PC-9 (cell line): ENCODE results near the gene ERVW-1. TPM values are rescaled to one million over a fixed set of nuclear protein-coding genes. Genes with fewer than 3 reads are reported as not detected.
A peak's percentile ranks its signal among the peaks of the same experiment; 100 is the strongest.

Experiments used
- BruUV-seq: library from RNA; stranded (reverse); fragments of 400-500 nt; replicated peaks from 2 replicates; lab custom pipeline; 2021; lab: Mats Ljungman, UMichigan
- CTCF ChIA-PET: fragments of 300-600 bp; sonication (Branson Sonifier 250); formaldehyde crosslinking; loops from one replicate; lab custom pipeline; 2022; ENCODE audit warnings: antibody characterized with exemption; lab: Charles Lee
- POLR2A ChIA-PET: fragments of 300-600 bp; sonication (Branson Sonifier 250); formaldehyde crosslinking; loops from one replicate; lab custom pipeline; 2022; ENCODE audit warnings: antibody characterized with exemption; ENCODE audit not compliant: unreplicated experiment; lab: Charles Lee
- DNase-seq, 2 experiments: peaks; one replicate each; pipeline versions ENCODE4 v3.0.0 to v3.0.0-alpha.2; 2015 to 2022; ENCODE audit warnings: mixed read lengths in 1 of 2
- H2AFZ ChIP-seq: fragments of 200-600 bp; sonication (generic); 2 replicates; pipeline ENCODE4 v1.8.1; 2017; ENCODE audit warnings: antibody characterized with exemption
- H3F3A ChIP-seq: fragments of 200-600 bp; sonication (generic); 2 replicates; pipeline ENCODE4 v1.8.1; 2017; ENCODE audit warnings: antibody characterized with exemption, mild to moderate bottlenecking, low read depth; ENCODE audit not compliant: insufficient read depth
- H3K27ac ChIP-seq: fragments of 200-600 bp; sonication (generic); 2 replicates; pipeline ENCODE4 v1.6.1; 2016; ENCODE audit warnings: mixed run types
- H3K27me3 ChIP-seq: fragments of 200-600 bp; sonication (generic); 2 replicates; pipeline ENCODE4 v1.6.1; 2016; ENCODE audit warnings: low read depth, mixed run types; ENCODE audit not compliant: insufficient read depth
- H3K36me3 ChIP-seq: fragments of 200-600 bp; sonication (generic); 2 replicates; pipeline ENCODE4 v1.6.1; 2016; ENCODE audit warnings: low read depth, mixed run types
- H3K4me1 ChIP-seq: fragments of 200-600 bp; sonication (generic); replicated peaks from 2 replicates; pipeline ENCODE4 v1.6.1; 2016; ENCODE audit warnings: mixed run types; ENCODE audit not compliant: insufficient read depth
- H3K4me2 ChIP-seq: fragments of 200-600 bp; sonication (generic); 2 replicates; pipeline ENCODE4 v1.6.1; 2017; ENCODE audit warnings: mixed run types
- H3K4me3 ChIP-seq: fragments of 200-600 bp; sonication (generic); 2 replicates; pipeline ENCODE4 v1.6.1; 2016; ENCODE audit warnings: mixed run types
- H3K79me2 ChIP-seq: fragments of 200-600 bp; sonication (generic); 2 replicates; pipeline ENCODE4 v1.6.1; 2017; ENCODE audit warnings: low read depth, mixed run types
- H3K9me2 ChIP-seq: fragments of 200-600 bp; sonication (generic); 2 replicates; pipeline ENCODE4 v1.8.1; 2017; ENCODE audit warnings: mild to moderate bottlenecking; ENCODE audit not compliant: insufficient read depth
- H3K9me3 ChIP-seq: fragments of 200-600 bp; sonication (generic); 2 replicates; pipeline ENCODE4 v1.8.1; 2016; ENCODE audit warnings: low read depth; ENCODE audit not compliant: insufficient read depth
- H4K20me1 ChIP-seq: fragments of 200-600 bp; sonication (generic); 2 replicates; pipeline ENCODE4 v1.8.1; 2017; ENCODE audit not compliant: insufficient read depth
- CTCF ChIP-seq: fragments of 200-600 bp; sonication (generic); conservative IDR thresholded peaks from 2 replicates; pipeline ENCODE4 v1.6.1; 2017; ENCODE audit warnings: mixed run types, antibody characterized with exemption, mild to moderate bottlenecking, moderate library complexity
- EZH2 ChIP-seq: fragments of 200-600 bp; sonication (generic); IDR thresholded peaks from 2 replicates; pipeline ENCODE4 v1.8.0; 2017; ENCODE audit warnings: antibody characterized with exemption, low read depth
- intact Hi-C: fragments of 100-400 bp; cut with micrococcal nuclease; formaldehyde crosslinking; loops from one replicate; pipeline ENCODE4 v1.10.0; 2022; ENCODE audit not compliant: unreplicated experiment
- total RNA-seq: library from RNA; stranded (reverse); gene quantifications from 2 replicates; pipeline ENCODE4 v1.2.3, GENCODE V29; 2021

Gene ERVW-1
- total RNA-seq, 1 experiment from 2014 or later: not detected

GRCh38 chr7:92462560-92462959 lies 15.2 kb downstream of the ERVW-1 start:
- intact Hi-C loops: loop anchor here (5.0 kb wide), 2 partner anchors 65 to 770 kb away; partner anchors contain the start of genes PEX1, RBM48 and VPS50
- H3K9me2 ChIP-seq: no peaks in the 10 kb centered on the region
- peaks cover 22% of the 10 kb centered on the region; the same call in 1 of the 2 replicates for H3F3A ChIP-seq
- no peak overlapping the region for H3K4me2 ChIP-seq
- no peaks in the 10 kb centered on the region for H3K36me3 ChIP-seq
- TF ChIP-seq EZH2 (no peak), CTCF (no peak)
- BruUV-seq: no TSS peak
- no peak overlapping the region for H3K4me3 ChIP-seq
- POLR2A ChIA-PET: no interaction called here
- no peaks in the 10 kb centered on the region for H3K79me2 ChIP-seq
- no peak overlapping the region for H2AFZ ChIP-seq
- no peaks in the 10 kb centered on the region for H3K9me3 ChIP-seq
- no peaks in the 10 kb centered on the region; the same call in 1 of the 2 replicates for H4K20me1 ChIP-seq
- no peak for DNase-seq
- no peak overlapping the region for H3K27ac ChIP-seq
- peaks cover 34% of the 10 kb centered on the region for H3K4me1 ChIP-seq
- H3K27me3 ChIP-seq: no peaks in the 10 kb centered on the region
- CTCF ChIA-PET: no interaction called here

DNA sequence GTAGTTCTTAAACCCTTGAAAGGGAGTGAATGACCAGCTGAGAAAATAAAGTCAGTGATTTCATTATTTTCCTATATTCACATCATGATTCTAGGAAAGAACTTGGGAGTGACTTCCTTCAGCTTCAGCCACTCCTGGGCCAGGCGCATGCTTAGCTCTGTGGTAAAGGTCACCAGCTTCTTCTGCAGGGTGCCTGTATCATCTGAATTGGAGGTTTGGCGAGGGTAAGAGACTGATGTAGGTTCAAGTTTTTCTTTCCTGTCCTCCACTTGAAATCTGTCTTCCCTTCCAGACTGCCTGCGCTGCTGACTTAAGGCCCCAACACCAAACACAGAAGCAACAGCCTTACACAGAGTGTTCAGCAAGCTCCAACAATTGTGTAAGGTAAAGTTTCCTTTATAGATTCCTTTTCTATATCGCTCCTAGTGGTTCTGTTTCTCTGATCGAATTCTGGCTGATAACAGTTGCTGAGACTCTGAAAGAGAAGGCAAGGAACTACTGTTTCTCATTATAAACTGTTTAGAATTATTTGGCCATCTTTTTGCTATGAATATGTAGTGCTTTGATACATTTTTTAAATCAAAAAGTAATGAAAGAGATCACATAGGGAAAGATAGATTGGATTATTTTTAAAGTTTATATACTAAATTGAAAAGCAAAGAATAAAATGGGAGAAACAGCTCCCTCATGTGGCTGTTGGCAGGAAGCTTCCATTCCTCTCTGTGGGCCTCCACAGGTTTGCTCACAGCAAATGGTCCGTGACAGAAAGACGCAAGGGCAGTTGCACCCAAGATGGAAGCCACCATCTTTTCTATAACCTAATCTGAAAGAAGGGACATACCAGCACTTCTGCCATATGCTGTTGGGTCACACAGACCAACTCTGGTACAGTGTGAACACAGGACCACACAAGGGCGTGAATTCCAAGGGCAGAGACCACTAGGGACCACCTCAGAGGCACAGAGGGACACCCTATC lies 16.4 kb downstream of the ERVW-1 start:
- Histone ChIP-seq H3F3A (peaks cover 22% of the 10 kb centered on the region; the same call in 1 of the 2 replicates), H3K27me3 (no peaks in the 10 kb centered on the region), H3K9me2 (no peaks in the 10 kb centered on the region), H3K9me3 (no peaks in the 10 kb centered on the region), H3K4me3 (no peak overlapping the region), H3K27ac (no peak overlapping the region), H2AFZ (no peak overlapping the region), H3K4me1 (peaks cover 34% of the 10 kb centered on the region), H3K79me2 (no peaks in the 10 kb centered on the region), H4K20me1 (no peaks in the 10 kb centered on the region; the same call in 1 of the 2 replicates), H3K4me2 (no peak overlapping the region), H3K36me3 (no peaks in the 10 kb centered on the region; the same call in 1 of the 2 replicates)
- POLR2A ChIA-PET: interaction anchor here (0.6 to 0.7 kb wide), 2 partner anchors 12 to 14 kb away, joined by 5 to 10 read pairs; partner anchors contain the start of gene GATAD1
- intact Hi-C loops: loop anchor here (2.0 to 5.0 kb wide), 3 partner anchors 66 to 771 kb away; partner anchors contain the start of genes MTERF1, PEX1, RBM48 and VPS50
- TF ChIP-seq EZH2: no peak
- peak; percentile 81 for TF ChIP-seq CTCF
- BruUV-seq: no TSS peak
- CTCF ChIA-PET: interaction anchor here (0.5 to 1.0 kb wide), 5 partner anchors 67 to 927 kb away, joined by 3 to 10 read pairs (median 5); partner anchors contain the start of genes AKAP9, PEX1 and RBM48
- DNase-seq: peak in 1 of 2 experiments; percentile 29

GRCh38 chr7:92460510-92460909 lies 17.2 kb downstream of the ERVW-1 start:
- CTCF ChIA-PET: interaction anchor here (0.5 to 0.6 kb wide), 2 partner anchors 733 to 927 kb away, joined by 6 to 10 read pairs; no protein-coding TSS in a partner anchor

More at GRCh38 chr7:92460510-92460909, 17.2 kb downstream of the ERVW-1 start:
- no peaks in the 10 kb centered on the region; the same call in 1 of the 2 replicates for H4K20me1 ChIP-seq
- H3K36me3 ChIP-seq: no peaks in the 10 kb centered on the region; the same call in 1 of the 2 replicates
- POLR2A ChIA-PET: no interaction called here
- intact Hi-C loops: loop anchor here (2.0 to 5.0 kb wide), 3 partner anchors 67 to 772 kb away; partner anchors contain the start of genes MTERF1, PEX1, RBM48 and VPS50
- H3K4me3 ChIP-seq: no peak overlapping the region
- H3F3A ChIP-seq: peaks cover 22% of the 10 kb centered on the region; the same call in 1 of the 2 replicates
- H2AFZ ChIP-seq: no peak overlapping the region
- no peak overlapping the region for H3K4me2 ChIP-seq
- no peaks in the 10 kb centered on the region for H3K9me3 ChIP-seq
- H3K27ac ChIP-seq: no peak overlapping the region
- DNase-seq: no peak
- H3K9me2 ChIP-seq: no peaks in the 10 kb centered on the region
- no peaks in the 10 kb centered on the region for H3K27me3 ChIP-seq
- no TSS peak for BruUV-seq
- TF ChIP-seq CTCF (no peak), EZH2 (no peak)
- no peaks in the 10 kb centered on the region for H3K79me2 ChIP-seq
- H3K4me1 ChIP-seq: peaks cover 34% of the 10 kb centered on the region
